ENCODE results near the gene NTM. TPM values are rescaled to one million over a fixed set of nuclear protein-coding genes. Genes with fewer than 3 reads are reported as not detected.

Gene NTM
- total RNA-seq, 1 experiment from 2014 or later: 2.7 TPM

DNA sequence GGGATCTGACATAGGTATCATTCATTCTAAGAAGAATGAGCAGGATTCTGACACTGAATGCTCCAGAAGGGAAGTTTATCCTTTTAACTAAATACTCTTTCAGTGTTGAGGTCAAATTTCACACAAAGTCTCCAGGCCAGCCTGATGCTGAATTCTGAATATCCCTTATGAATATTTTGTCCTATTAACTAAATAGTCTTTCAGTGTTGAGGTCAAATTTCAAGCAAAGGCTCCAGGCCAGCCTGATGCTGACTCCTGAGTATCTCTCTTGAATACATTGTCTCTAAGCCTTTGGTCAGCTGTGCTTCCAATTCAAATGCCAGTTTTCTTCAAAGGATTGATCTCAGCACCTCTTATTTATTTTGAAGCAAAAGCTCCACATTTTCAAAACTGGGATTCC lies 676.8 kb downstream of the NTM start:
- H3K4me3 ChIP-seq (ENCODE audit: insufficient read depth, low read depth, low read length): no peak overlapping the region
- no peaks in the 10 kb centered on the region for H3K27me3 ChIP-seq (ENCODE audit: control insufficient read depth, insufficient read depth, low read length)
- DNase-seq: no peak
- no peaks in the 10 kb centered on the region for H3K36me3 ChIP-seq (replicated peaks; ENCODE audit: control insufficient read depth, insufficient read depth, low read length)

- no peak for DNase-seq
- no peaks in the 10 kb centered on the region for H3K36me3 ChIP-seq (replicated peaks; ENCODE audit: control insufficient read depth, insufficient read depth, low read length)
- H3K4me3 ChIP-seq (ENCODE audit: insufficient read depth, low read depth, low read length): no peak overlapping the region
- no peaks in the 10 kb centered on the region for H3K27me3 ChIP-seq (ENCODE audit: control insufficient read depth, insufficient read depth, low read length)
These were observed 677.6 kb downstream of the NTM start for GRCh38 chr11:132048040-132048439.

- DNase-seq: no peak
- H3K27me3 ChIP-seq (ENCODE audit: control insufficient read depth, insufficient read depth, low read length): no peaks in the 10 kb centered on the region
- no peak overlapping the region for H3K4me3 ChIP-seq (ENCODE audit: insufficient read depth, low read depth, low read length)
- no peaks in the 10 kb centered on the region for H3K36me3 ChIP-seq (replicated peaks; ENCODE audit: control insufficient read depth, insufficient read depth, low read length)
These were observed 678.8 kb downstream of the NTM start for GRCh38 chr11:132049205-132049604.

DNA sequence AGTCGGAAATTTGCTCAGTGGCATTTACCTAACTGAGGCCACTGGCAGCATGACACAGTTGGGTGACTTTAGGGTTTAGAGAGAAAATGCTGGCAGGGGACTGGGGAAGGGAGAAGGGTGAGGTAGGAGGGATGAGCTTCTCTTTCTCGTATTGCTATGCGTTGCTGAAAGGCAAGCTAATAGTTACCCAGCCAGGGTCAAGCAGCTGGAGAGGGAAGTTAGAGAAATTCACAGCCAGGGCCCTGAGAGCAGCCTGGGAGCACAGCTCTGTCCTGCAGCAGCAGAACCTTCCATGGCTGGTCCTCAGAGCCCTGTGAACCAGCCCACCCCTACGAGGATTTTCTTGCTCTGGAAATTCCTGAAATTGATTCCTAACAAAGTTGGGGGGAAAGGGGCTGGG lies 679.6 kb downstream of the NTM start:
- DNase-seq: no peak
- H3K4me3 ChIP-seq (ENCODE audit: insufficient read depth, low read depth, low read length): no peak overlapping the region
- no peaks in the 10 kb centered on the region for H3K27me3 ChIP-seq (ENCODE audit: control insufficient read depth, insufficient read depth, low read length)

DNA sequence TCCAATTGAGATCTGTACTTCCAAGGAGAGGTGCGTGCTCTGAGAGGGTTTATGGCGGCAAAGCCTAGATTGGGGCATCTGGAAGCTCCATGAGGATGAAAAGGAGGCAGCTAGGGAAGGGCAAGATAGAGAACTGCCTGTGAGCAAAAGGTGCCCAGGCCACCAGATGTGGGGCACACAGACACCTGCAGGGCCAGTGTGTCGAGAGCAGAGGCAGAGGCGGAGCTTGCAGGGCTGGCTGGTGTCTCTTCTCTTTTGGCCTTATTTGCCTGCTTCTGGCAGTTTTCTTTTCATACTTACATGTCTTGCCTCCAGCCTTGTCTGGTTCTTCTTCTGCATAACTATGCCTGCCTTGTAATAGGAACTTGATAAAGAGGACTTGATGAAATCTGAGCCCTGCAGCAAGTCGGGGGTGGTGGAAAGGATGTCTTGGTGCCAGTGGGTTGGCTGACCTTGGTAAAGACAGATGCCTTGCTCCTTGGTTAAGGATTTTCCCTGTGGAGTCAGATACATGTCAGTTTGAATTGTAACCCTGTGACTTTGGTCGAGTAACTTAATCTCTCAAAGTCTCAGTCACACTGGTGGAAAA lies 680.3 kb downstream of the NTM start:
- H3K4me3 ChIP-seq (ENCODE audit: insufficient read depth, low read depth, low read length): no peak overlapping the region
- no peaks in the 10 kb centered on the region for H3K27me3 ChIP-seq (ENCODE audit: control insufficient read depth, insufficient read depth, low read length)
- H3K36me3 ChIP-seq (replicated peaks; ENCODE audit: control insufficient read depth, insufficient read depth, low read length): no peaks in the 10 kb centered on the region
- DNase-seq: no peak

More for the DNA sequence above, 679.6 kb downstream of the NTM start:
- H3K36me3 ChIP-seq (replicated peaks; ENCODE audit: control insufficient read depth, insufficient read depth, low read length): no peaks in the 10 kb centered on the region

GRCh38 chr11:132051704-132052103 lies 681.3 kb downstream of the NTM start:
- H3K27me3 ChIP-seq (ENCODE audit: control insufficient read depth, insufficient read depth, low read length): no peaks in the 10 kb centered on the region
- no peak for DNase-seq

GRCh38 chr11:132052342-132052741 lies 681.9 kb downstream of the NTM start:
- Histone ChIP-seq H3K27me3 (ENCODE audit: control insufficient read depth, insufficient read depth, low read length) (no peaks in the 10 kb centered on the region), H3K4me3 (ENCODE audit: insufficient read depth, low read depth, low read length) (no peak overlapping the region), H3K36me3 (replicated peaks; ENCODE audit: control insufficient read depth, insufficient read depth, low read length) (no peaks in the 10 kb centered on the region)
- DNase-seq: no peak

More at GRCh38 chr11:132051704-132052103, 681.3 kb downstream of the NTM start:
- Histone ChIP-seq H3K4me3 (ENCODE audit: insufficient read depth, low read depth, low read length) (no peak overlapping the region), H3K36me3 (replicated peaks; ENCODE audit: control insufficient read depth, insufficient read depth, low read length) (no peaks in the 10 kb centered on the region)

DNA sequence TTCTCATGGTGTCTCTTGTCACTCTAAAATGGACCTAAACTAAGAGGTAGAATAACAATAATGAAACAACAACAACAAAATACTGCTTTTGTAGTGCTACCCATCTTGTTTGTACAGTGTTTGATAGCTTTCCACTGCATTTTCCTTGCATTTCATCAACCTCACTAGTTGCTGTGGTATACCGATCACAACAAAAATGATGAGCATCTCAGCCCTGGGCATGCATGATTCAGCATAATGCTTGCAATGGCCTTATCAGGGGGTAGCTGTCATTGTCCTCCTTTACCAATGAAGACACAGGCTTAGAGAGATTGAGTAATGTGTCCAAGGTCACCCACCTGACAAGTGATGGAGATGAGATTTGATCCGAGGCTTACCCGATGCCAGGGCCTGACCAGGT lies 682.5 kb downstream of the NTM start:
- Histone ChIP-seq H3K36me3 (replicated peaks; ENCODE audit: control insufficient read depth, insufficient read depth, low read length) (no peaks in the 10 kb centered on the region), H3K27me3 (ENCODE audit: control insufficient read depth, insufficient read depth, low read length) (no peaks in the 10 kb centered on the region), H3K4me3 (ENCODE audit: insufficient read depth, low read depth, low read length) (no peak overlapping the region)
- DNase-seq: no peak

DNA sequence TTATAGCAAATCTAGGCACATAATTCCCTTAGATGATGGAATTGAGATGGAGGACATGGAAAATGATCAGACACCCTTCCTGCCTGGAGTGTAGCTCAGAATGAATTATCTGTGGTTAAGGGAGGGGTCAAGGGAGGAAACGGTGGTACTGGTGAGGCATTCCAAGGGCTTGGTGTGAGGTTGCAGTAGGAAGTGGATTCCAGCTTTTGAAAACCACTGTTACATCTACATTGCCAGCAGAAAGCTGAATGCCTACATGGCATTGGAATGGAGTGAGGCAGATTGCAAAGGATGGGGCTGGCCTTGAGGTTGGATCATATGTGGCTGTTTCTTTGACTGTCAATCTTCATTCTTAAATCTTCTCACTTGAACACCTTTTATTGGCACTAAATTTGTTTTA lies 684.4 kb downstream of the NTM start:
- no peaks in the 10 kb centered on the region for H3K36me3 ChIP-seq (replicated peaks; ENCODE audit: control insufficient read depth, insufficient read depth, low read length)
- no peaks in the 10 kb centered on the region for H3K27me3 ChIP-seq (ENCODE audit: control insufficient read depth, insufficient read depth, low read length)
- DNase-seq: no peak
- no peak overlapping the region for H3K4me3 ChIP-seq (ENCODE audit: insufficient read depth, low read depth, low read length)

DNA sequence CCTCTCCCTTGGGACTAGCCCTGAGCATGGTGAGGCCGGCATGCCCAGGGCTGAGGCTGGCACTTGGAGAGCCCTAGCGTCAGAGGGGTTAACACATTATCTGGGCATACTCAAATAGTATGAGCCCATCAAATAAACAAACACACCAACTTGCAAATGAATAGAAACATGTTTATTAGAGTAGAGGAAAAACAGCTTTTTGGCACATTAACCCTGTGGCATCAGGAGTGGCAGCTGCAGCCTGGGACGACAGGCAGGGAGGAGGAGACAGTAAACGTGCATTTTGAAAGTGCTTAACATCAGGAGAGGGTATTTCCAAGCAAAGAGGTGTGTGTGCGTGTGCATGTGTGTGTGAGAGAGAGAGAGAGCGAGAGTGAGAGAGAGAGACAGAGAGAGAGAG lies 684.9 kb downstream of the NTM start:
- H3K36me3 ChIP-seq (replicated peaks; ENCODE audit: control insufficient read depth, insufficient read depth, low read length): no peaks in the 10 kb centered on the region
- H3K4me3 ChIP-seq (ENCODE audit: insufficient read depth, low read depth, low read length): no peak overlapping the region
- no peak for DNase-seq
- no peaks in the 10 kb centered on the region for H3K27me3 ChIP-seq (ENCODE audit: control insufficient read depth, insufficient read depth, low read length)

DNA sequence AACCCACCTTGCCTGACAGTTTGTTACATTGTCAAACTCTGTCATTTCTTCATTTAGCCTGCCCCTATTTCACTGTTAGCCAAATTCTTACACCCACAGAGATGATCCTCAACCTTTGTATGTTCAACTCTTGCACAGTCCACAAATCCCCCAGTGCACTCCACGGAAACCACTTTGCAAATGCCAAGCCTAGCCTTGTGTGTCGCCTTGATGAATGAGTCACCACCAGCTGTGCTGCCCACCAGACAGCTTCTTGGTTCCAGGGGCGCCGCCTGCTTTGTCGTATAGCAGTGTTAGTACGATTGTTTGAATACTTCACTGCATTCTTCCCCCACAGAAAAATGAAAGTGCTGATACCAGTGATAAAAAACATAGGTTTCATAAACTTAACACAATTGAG lies 686.3 kb downstream of the NTM start:
- H3K4me3 ChIP-seq (ENCODE audit: insufficient read depth, low read depth, low read length): no peak overlapping the region
- no peak for DNase-seq
- no peaks in the 10 kb centered on the region for H3K36me3 ChIP-seq (replicated peaks; ENCODE audit: control insufficient read depth, insufficient read depth, low read length)
- H3K27me3 ChIP-seq (ENCODE audit: control insufficient read depth, insufficient read depth, low read length): no peaks in the 10 kb centered on the region

GRCh38 chr11:132057266-132057665 lies 686.9 kb downstream of the NTM start:
- H3K4me3 ChIP-seq (ENCODE audit: insufficient read depth, low read depth, low read length): no peak overlapping the region
- H3K27me3 ChIP-seq (ENCODE audit: control insufficient read depth, insufficient read depth, low read length): no peaks in the 10 kb centered on the region
- no peak for DNase-seq
- H3K36me3 ChIP-seq (replicated peaks; ENCODE audit: control insufficient read depth, insufficient read depth, low read length): no peaks in the 10 kb centered on the region

GRCh38 chr11:132058211-132058772 lies 687.9 kb downstream of the NTM start:
- DNase-seq: peak; percentile 16
- Histone ChIP-seq H3K27me3 (ENCODE audit: control insufficient read depth, insufficient read depth, low read length) (no peaks in the 10 kb centered on the region), H3K4me3 (ENCODE audit: insufficient read depth, low read depth, low read length) (no peak overlapping the region), H3K36me3 (replicated peaks; ENCODE audit: control insufficient read depth, insufficient read depth, low read length) (no peaks in the 10 kb centered on the region)

- no peaks in the 10 kb centered on the region for H3K27me3 ChIP-seq (ENCODE audit: control insufficient read depth, insufficient read depth, low read length)
- DNase-seq: no peak
- H3K36me3 ChIP-seq (replicated peaks; ENCODE audit: control insufficient read depth, insufficient read depth, low read length): no peaks in the 10 kb centered on the region
- no peak overlapping the region for H3K4me3 ChIP-seq (ENCODE audit: insufficient read depth, low read depth, low read length)
These were observed 690.2 kb downstream of the NTM start for GRCh38 chr11:132060567-132060966.

DNA sequence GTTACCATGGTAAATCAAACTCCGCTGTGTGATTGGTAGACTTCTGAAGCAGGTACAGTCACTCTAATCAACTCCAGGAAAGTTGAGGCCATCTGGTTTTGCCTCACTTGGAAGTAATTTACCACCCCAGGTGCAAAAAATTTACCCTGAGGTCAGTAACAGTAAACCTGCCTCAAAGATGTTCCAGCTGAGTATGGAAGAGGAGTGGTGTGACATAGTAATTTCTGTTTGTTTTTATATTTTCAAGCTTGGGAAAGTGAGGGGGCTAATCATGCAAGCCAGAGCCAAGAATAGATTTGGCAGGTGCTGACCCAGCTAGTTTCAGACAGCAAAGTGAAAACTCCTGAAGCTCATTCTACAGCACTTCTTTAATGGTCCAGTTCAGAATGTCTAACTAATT lies 691.6 kb downstream of the NTM start:
- no peaks in the 10 kb centered on the region for H3K27me3 ChIP-seq (ENCODE audit: control insufficient read depth, insufficient read depth, low read length)
- no peak for DNase-seq
- no peaks in the 10 kb centered on the region for H3K36me3 ChIP-seq (replicated peaks; ENCODE audit: control insufficient read depth, insufficient read depth, low read length)
- H3K4me3 ChIP-seq (ENCODE audit: insufficient read depth, low read depth, low read length): no peak overlapping the region

- Histone ChIP-seq H3K4me3 (ENCODE audit: insufficient read depth, low read depth, low read length) (no peak overlapping the region), H3K27me3 (ENCODE audit: control insufficient read depth, insufficient read depth, low read length) (no peaks in the 10 kb centered on the region), H3K36me3 (replicated peaks; ENCODE audit: control insufficient read depth, insufficient read depth, low read length) (no peaks in the 10 kb centered on the region)
- no peak for DNase-seq
These were observed 692.1 kb downstream of the NTM start for GRCh38 chr11:132062541-132062940.
